Suprapubic skin (tissue), 4 donors: ENCODE measurements around the gene UGT1A3. TPM values are rescaled to one million over a fixed set of nuclear protein-coding genes. Genes with fewer than 3 reads are reported as not detected.
"Not testable (repeated sequence)": the region's sequence is repeated elsewhere in the genome, so short reads cannot be mapped to it uniquely, and the experiment has no call there.

ENCODE experiments used
- DNase-seq, 2 donors: peaks; one replicate each; pipeline ENCODE4 v3.0.0-alpha.2; 2019; ENCODE audit warnings: low spot score in 2 of 2
- H3K27ac ChIP-seq: fragments of 200-600 bp; sonication (generic); one replicate; pipeline ENCODE4 v1.5.1; 2019
- H3K27me3 ChIP-seq: fragments of 200-600 bp; sonication (generic); one replicate; pipeline ENCODE4 v1.5.1; 2019
- H3K36me3 ChIP-seq: fragments of 200-600 bp; sonication (generic); one replicate; pipeline ENCODE4 v1.5.1; 2019
- H3K4me1 ChIP-seq: fragments of 200-600 bp; sonication (generic); one replicate; pipeline ENCODE4 v1.5.1; 2019
- H3K4me3 ChIP-seq: fragments of 200-600 bp; sonication (generic); one replicate; pipeline ENCODE4 v1.5.1; 2019; ENCODE audit warnings: mild to moderate bottlenecking
- H3K9me3 ChIP-seq: fragments of 200-600 bp; sonication (generic); one replicate; pipeline ENCODE4 v1.5.1; 2019
- CTCF ChIP-seq, 2 donors: fragments of 200-600 bp in 1 of 2; fragments of 450-650 bp in 1 of 2; sonication (generic) in 1 of 2; IDR thresholded peaks; one replicate each; pipeline ENCODE4 v1.5.1; 2016 to 2019; ENCODE audit warnings: antibody characterized with exemption in 2 of 2, mild to moderate bottlenecking in 1 of 2, moderate library complexity in 1 of 2
- EP300 ChIP-seq: sonication (generic); formaldehyde crosslinking; IDR thresholded peaks from one replicate; pipeline ENCODE4 v1.6.1; 2017; ENCODE audit warnings: antibody characterized with exemption
- POLR2A ChIP-seq, 2 donors: fragments of 450-650 bp; IDR thresholded peaks; one replicate each; pipeline ENCODE4 v1.6.1; 2017; ENCODE audit warnings: antibody characterized with exemption in 2 of 2, mild to moderate bottlenecking in 2 of 2, moderate library complexity in 2 of 2
- POLR2AphosphoS5 ChIP-seq, 3 donors: sonication (generic); formaldehyde crosslinking; IDR thresholded peaks; one replicate each; pipeline ENCODE4 v1.6.1; 2017; ENCODE audit warnings: antibody characterized with exemption in 3 of 3
- WGBS: methylation state at CpG from one replicate; pipeline ENCODE4 v1.1.5; 2018; 5-methylcytosine and 5-hydroxymethylcytosine counted together
- total RNA-seq, 4 donors: library from RNA; depleted of rRNA; stranded (reverse); fragments of >200 nt; gene quantifications; one replicate each; pipeline ENCODE4 v1.1.0, GENCODE V29; 2016

The UGT1A3 gene
- total RNA-seq, 4 donors from 2014 or later: 0.98 to 3.0 TPM; not detected in 2

- H3K27ac ChIP-seq: no peak overlapping the region
- peaks cover 4% of the 10 kb centered on the region for H3K27me3 ChIP-seq
- H3K9me3 ChIP-seq: no peaks in the 10 kb centered on the region
- H3K4me1 ChIP-seq: no peaks in the 10 kb centered on the region
- TF ChIP-seq EP300: no peak
- TF ChIP-seq CTCF (IDR thresholded peaks at IDR 0.05): no peak
- no peak for TF ChIP-seq POLR2AphosphoS5 (IDR thresholded peaks at IDR 0.05)
- no peak for TF ChIP-seq POLR2A (IDR thresholded peaks at IDR 0.05)
- H3K36me3 ChIP-seq: no peaks in the 10 kb centered on the region
- no peak overlapping the region for H3K4me3 ChIP-seq
- WGBS: 69% methylated on average over 2 of the region's 2 CpGs
- no peak for DNase-seq
Measured at GRCh38 chr2:233714121-233714520, 14.7 kb upstream of the UGT1A3 start.

- H3K4me3 ChIP-seq: no peak within 1 kb of the TSS
- no peak for DNase-seq
- no peaks in the 10 kb centered on the region for H3K4me1 ChIP-seq
- WGBS: 82% methylated on average over 7 of the region's 7 CpGs
- peaks cover 4% of the 10 kb centered on the region for H3K27me3 ChIP-seq
- TF ChIP-seq POLR2A (IDR thresholded peaks at IDR 0.05): no peak
- no peak for TF ChIP-seq EP300
- no peak for TF ChIP-seq CTCF (IDR thresholded peaks at IDR 0.05)
- no peak for TF ChIP-seq POLR2AphosphoS5 (IDR thresholded peaks at IDR 0.05)
- no peaks in the 10 kb centered on the region for H3K9me3 ChIP-seq
- no peaks in the 10 kb centered on the region for H3K36me3 ChIP-seq
- no peak within 1 kb of the TSS for H3K27ac ChIP-seq
Measured at GRCh38 chr2:233718552-233718951, 10.3 kb upstream of the UGT1A3 start, which contains the start of gene UGT1A4. Gene UGT1A4 (plus strand): TSS chr2:233718736. CDS start chr2:233718821, 85 bp downstream.

GRCh38 chr2:233736868-233737653 lies 8.2 kb downstream of the UGT1A3 start:
- H3K4me1 ChIP-seq, DNase-seq, H3K4me3 ChIP-seq, H3K27me3 ChIP-seq, H3K9me3 ChIP-seq, H3K36me3 ChIP-seq, H3K27ac ChIP-seq: not testable (repeated sequence)
- 87% methylated on average over 13 of the region's 14 CpGs for WGBS

GRCh38 chr2:233740870-233741269 lies 12.0 kb downstream of the UGT1A3 start:
- WGBS: 77% methylated on average over 2 of the region's 2 CpGs
- Histone ChIP-seq H3K4me1 (no peaks in the 10 kb centered on the region), H3K4me3 (no peak overlapping the region), H3K27me3 (no peaks in the 10 kb centered on the region), H3K9me3 (no peaks in the 10 kb centered on the region), H3K36me3 (no peaks in the 10 kb centered on the region), H3K27ac (no peak overlapping the region)
- DNase-seq: no peak
- TF ChIP-seq CTCF (IDR thresholded peaks at IDR 0.05): no peak
- TF ChIP-seq EP300: no peak
- TF ChIP-seq POLR2A (IDR thresholded peaks at IDR 0.05): no peak
- no peak for TF ChIP-seq POLR2AphosphoS5 (IDR thresholded peaks at IDR 0.05)

DNA sequence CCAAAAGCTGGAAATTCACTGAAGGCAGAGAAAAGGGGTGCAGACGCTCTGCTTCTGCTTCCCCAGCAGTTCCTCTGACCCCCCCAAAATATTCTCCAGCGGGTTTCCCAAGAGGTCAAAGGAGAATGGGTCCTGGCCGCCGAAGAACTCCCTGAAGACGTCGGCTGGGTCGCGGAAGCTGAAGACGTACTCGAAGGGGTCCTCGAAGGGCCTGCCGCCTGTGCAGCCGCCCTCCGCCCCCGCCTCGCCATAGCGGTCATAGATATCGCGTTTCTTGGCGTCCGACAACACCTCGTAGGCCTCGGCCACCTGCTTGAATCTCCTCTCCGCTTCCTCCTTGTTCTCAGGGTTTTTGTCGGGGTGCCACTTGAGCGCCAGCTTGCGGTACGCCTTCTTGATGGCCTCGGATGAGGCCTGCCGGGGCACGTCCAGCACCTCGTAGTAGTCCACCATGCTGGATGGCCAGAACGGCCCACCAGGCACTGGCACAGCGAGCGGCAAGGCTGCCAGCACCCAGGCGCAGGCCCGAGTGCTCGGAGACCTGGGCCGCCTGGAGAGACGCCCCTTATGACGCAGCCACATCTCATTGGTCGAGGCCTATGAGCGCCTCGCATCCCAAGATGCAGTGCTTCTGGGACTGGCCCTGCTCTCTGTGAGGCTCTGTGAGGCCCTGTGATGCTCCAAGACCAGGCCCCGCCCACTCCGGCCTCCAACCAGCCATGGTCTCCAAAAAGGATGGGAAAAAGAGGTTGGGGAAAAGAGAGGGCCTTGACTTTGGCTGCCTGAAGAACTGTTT lies 14.8 kb downstream of the UGT1A3 start:
- TF ChIP-seq EP300: no peak
- no peak for TF ChIP-seq POLR2AphosphoS5 (IDR thresholded peaks at IDR 0.05)
- no peak for TF ChIP-seq CTCF (IDR thresholded peaks at IDR 0.05)
- TF ChIP-seq POLR2A (IDR thresholded peaks at IDR 0.05): no peak
- Histone ChIP-seq H3K27me3 (no peaks in the 10 kb centered on the region), H3K27ac (no peak overlapping the region), H3K4me1 (no peaks in the 10 kb centered on the region), H3K4me3 (no peak overlapping the region), H3K36me3 (no peaks in the 10 kb centered on the region), H3K9me3 (no peaks in the 10 kb centered on the region)
- no peak for DNase-seq
- WGBS: 92% methylated on average over 32 of the region's 46 CpGs
